ENCODE data around the gene BTBD9. TPM values are rescaled to one million over a fixed set of nuclear protein-coding genes. Genes with fewer than 3 reads are reported as not detected.

The BTBD9 gene
- 1 to 10 TPM; 8.8 to 9.2 TPM for total RNA-seq

GRCh38 chr6:38639498-38640215, at the start of gene BTBD9:
TSS of gene BTBD9 (minus strand) at chr6:38639929.
- POLR2A ChIA-PET, result interaction anchor here (0.6 to 0.7 kb wide), 3 partner anchors 20 to 394 kb away, joined by 3 to 7 read pairs (median 3); no protein-coding TSS in a partner anchor
- CTCF ChIA-PET, result interaction anchor here (0.5 kb wide), 1 partner anchor 898 kb away, joined by 5 read pairs; no protein-coding TSS in a partner anchor

- ChIA-PET POLR2A (no interaction called here), CTCF (interaction anchor here (1.5 to 1.6 kb wide), 2 partner anchors 17 to 33 kb away, joined by 3 read pairs; no protein-coding TSS in a partner anchor)
Measured at GRCh38 chr6:38688579-38689087, 48.9 kb upstream of the BTBD9 start.

DNA sequence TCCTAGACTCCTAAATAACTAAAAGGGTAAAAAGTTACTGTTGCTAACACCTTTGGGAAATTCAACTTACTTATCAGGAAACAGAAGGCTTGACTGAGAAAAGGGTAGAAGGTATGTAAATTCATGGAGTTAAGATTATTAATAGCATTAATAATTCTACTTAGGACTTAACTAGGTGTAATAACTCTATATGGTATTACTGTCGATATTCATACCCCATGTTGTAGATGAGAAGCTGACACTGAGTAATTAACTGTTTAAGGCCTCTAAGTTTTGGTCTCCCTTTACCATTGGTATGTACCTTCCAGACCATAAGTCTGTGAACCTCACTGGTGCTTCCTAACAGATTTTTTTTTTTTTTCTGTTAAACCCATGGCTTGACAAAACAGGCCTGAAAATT, 47.8 kb upstream of the BTBD9 start:
- ChIA-PET POLR2A (no interaction called here), CTCF (interaction anchor here (1.6 kb wide), 1 partner anchor 18 kb away, joined by 3 read pairs; no protein-coding TSS in a partner anchor)

GRCh38 chr6:38687043-38687353, 47.3 kb upstream of the BTBD9 start:
- CTCF ChIA-PET, result no interaction called here
- POLR2A ChIA-PET, result interaction anchor here (1.2 kb wide), 1 partner anchor 16 kb away, joined by 3 read pairs; the partner anchor contains the start of gene GLO1

GRCh38 chr6:38686270-38687042, 46.7 kb upstream of the BTBD9 start:
- CTCF ChIA-PET, result no interaction called here
- POLR2A ChIA-PET, result interaction anchor here (1.2 kb wide), 1 partner anchor 16 kb away, joined by 3 read pairs; the partner anchor contains the start of gene GLO1

DNA sequence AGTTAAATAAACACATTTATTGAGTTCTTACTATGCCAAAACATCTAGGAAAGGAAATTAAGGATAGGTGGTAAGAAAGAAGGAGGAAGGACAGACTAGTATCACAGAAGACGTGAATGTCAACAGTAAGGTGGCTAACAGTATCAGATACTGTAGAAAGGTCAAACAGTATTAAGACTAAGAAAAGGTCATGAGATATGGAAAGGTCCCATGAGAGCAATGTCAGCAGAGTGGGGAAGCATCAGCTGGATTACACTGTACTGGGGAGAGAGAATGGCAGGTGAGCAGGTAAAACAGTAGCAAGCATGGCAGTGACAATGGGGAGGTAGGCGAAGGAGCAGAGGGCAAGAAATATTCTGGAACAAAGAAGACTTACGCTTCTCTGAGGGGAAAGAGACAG, 45.2 kb upstream of the BTBD9 start:
- ChIA-PET CTCF (no interaction called here), POLR2A (no interaction called here)

DNA sequence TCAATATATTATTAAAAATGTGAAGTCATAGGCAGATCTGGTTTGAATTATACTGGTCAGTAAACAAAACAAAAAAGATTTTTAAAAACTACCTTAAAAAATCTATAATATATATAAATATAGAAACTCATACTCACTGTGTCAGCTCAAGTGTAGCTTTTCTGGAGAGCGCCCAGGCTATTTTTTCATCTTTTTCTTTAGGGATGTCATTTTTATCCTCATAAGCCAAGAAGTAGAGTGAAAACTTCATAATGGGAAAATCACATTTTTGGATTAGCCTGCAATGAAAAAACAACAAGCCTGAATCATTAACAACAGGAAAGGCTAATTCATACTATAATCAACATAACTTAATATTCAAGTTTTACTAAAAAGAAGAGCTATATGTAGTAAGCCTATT, 44.5 kb upstream of the BTBD9 start:
- POLR2A ChIA-PET, result no interaction called here
- CTCF ChIA-PET, result no interaction called here

GRCh38 chr6:38681850-38682249, 42.1 kb upstream of the BTBD9 start:
- CTCF ChIA-PET, result interaction anchor here (1.0 kb wide), 1 partner anchor 91 kb away, joined by 3 read pairs; no protein-coding TSS in a partner anchor

DNA sequence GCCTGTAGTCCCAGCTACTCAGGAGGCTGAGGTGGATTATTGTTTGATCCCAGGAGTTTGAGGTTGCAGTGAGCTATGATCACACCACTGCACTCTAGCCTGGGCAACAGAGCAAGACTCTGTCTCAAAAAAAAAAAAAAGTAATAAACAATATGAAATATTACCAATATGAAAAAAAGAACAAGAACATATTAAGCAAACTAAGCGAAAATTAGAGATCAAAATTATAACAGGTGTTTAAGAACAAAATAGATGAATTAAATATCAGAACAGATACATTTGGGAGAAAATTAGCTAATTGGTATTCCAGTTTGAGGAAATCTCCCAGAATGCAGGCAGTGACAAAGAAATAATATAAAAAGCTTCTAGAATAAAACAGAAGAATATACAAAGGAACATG, 39.9 kb upstream of the BTBD9 start:
- ChIA-PET CTCF (no interaction called here), POLR2A (no interaction called here)

More at GRCh38 chr6:38681850-38682249, 42.1 kb upstream of the BTBD9 start:
- POLR2A ChIA-PET, result no interaction called here

- ChIA-PET POLR2A (no interaction called here), CTCF (no interaction called here)
Measured at GRCh38 chr6:38678178-38678760, 38.5 kb upstream of the BTBD9 start.

DNA sequence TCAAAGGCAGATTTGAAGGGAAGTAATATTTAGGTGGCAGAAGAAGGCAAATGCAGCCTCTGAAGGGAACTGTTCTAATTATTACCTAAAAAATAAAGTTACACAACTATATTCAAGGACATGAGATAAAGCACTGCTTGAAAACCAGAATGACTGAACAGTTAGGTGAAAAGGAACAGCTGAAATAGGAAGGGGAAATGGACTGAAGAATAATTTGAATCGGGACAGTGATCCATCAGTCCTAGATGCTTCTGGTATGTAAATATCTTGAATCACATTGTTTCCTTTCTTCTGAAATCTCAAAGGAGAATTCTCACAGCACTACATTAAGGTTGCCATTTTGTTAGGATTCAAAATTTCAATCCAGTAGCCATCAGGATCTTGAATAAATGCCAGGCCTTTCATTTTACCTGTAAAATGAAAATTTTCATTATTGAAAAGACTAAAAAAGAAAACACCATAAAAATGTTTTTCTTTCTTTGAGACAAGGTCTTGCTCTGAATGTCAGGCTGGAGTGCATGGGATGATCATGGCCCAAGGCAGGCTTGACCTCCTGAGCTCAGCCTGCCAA, 37.3 kb upstream of the BTBD9 start:
- CTCF ChIA-PET, result no interaction called here

GRCh38 chr6:38676236-38676973, 36.7 kb upstream of the BTBD9 start:
- POLR2A ChIA-PET, result interaction anchor here (0.5 kb wide), 1 partner anchor 1510 kb away, joined by 3 read pairs; no protein-coding TSS in a partner anchor
- CTCF ChIA-PET, result no interaction called here

More for the DNA sequence above, 37.3 kb upstream of the BTBD9 start:
- POLR2A ChIA-PET, result no interaction called here

DNA sequence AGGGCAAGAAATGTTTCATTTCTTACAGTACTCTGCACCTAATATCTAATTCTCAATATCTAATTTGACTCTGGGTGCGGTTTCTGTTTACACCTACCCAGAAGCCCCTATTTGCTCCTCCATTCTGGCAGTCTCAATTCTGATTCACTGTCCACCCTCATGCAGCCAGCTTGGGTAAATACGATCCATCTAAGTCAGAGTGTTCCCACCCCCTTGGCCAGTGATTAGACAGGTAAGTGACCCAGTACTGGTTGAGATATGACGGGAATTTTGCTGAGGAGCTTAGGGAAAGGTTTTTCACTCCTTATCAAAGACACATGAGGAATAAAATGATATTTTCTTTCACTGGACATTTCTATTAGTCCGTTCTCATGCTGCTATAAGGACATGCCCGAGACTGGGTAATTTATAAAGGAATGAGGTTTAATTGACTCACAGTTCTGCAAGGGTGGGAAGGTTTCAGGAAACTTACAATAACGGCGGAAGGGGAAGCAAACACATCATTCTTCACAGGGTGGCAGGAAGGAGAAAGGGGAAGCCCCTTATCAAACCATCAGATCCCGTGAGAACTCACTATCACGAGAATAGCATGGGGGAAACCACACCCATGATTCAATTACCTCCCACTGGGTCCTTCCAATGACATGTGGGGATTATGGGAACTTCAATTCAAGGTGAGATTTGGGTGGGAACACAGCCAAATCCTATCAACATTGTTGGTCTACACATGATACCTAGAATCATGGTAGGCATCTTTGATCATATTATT, 33.9 kb upstream of the BTBD9 start:
- POLR2A ChIA-PET, result no interaction called here

GRCh38 chr6:38671885-38672467, 32.2 kb upstream of the BTBD9 start:
- POLR2A ChIA-PET, result no interaction called here

More for the DNA sequence above, 33.9 kb upstream of the BTBD9 start:
- CTCF ChIA-PET, result no interaction called here

GRCh38 chr6:38658418-38659167, 18.9 kb upstream of the BTBD9 start:
- CTCF ChIA-PET, result interaction anchor here (0.6 kb wide), 1 partner anchor 51 kb away, joined by 3 read pairs; no protein-coding TSS in a partner anchor

More at GRCh38 chr6:38671885-38672467, 32.2 kb upstream of the BTBD9 start:
- CTCF ChIA-PET, result interaction anchor here (1.0 kb wide), 1 partner anchor 15 kb away, joined by 3 read pairs; no protein-coding TSS in a partner anchor

DNA sequence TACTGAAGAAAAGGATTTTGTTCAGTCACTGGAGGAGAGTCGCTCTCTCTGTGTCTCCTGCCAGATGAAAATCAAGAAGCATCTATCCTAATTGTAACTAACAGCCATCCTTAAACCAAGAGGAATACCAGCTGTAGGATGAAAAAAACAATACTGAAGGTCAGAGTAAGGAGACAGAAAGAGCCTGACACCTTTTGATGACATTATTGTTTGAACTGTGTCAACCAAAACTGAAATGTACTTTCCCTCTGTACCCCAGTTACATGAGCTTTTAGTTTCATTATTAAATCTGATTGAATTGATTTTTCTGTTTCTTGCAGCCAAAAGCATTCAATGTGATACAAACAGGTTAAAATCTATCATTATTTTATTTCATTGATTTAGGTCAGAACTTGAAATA, 17.2 kb upstream of the BTBD9 start:
- POLR2A ChIA-PET, result no interaction called here
- CTCF ChIA-PET, result interaction anchor here (1.0 kb wide), 1 partner anchor 16 kb away, joined by 3 read pairs; no protein-coding TSS in a partner anchor

More at GRCh38 chr6:38658418-38659167, 18.9 kb upstream of the BTBD9 start:
- POLR2A ChIA-PET, result interaction anchor here (0.6 kb wide), 1 partner anchor 19 kb away, joined by 3 read pairs; no protein-coding TSS in a partner anchor

GRCh38 chr6:38654263-38654662, 14.5 kb upstream of the BTBD9 start:
- ChIA-PET CTCF (no interaction called here), POLR2A (no interaction called here)
